SK-N-MC (cell line): ENCODE results near the gene PPP2R3B.
A peak's percentile ranks its signal among the peaks of the same experiment; 100 is the strongest.

Source experiments
- DNase-seq: peaks from one replicate; pipeline ENCODE4 v3.0.0-alpha.2; 2011; ENCODE audit warnings: low read depth, low spot score
- H3K27ac ChIP-seq: fragments of 200-600 bp; sonication (generic); 2 replicates; pipeline ENCODE4 v1.5.1; 2016; ENCODE audit warnings: mixed run types
- H3K36me3 ChIP-seq: fragments of 200-600 bp; sonication (generic); 2 replicates; pipeline ENCODE4 v1.6.1; 2017; ENCODE audit warnings: antibody characterized with exemption, low read length, mixed read lengths; ENCODE audit not compliant: insufficient read depth
- H3K4me3 ChIP-seq: fragments of 200-600 bp; sonication (generic); 2 replicates; pipeline ENCODE4 v1.5.1; 2016
- H3K9ac ChIP-seq: fragments of 200-600 bp; sonication (generic); 2 replicates; pipeline ENCODE4 v1.8.0; 2017; ENCODE audit warnings: mixed run types, mixed read lengths; ENCODE audit not compliant: insufficient read length
- H3K9me3 ChIP-seq: fragments of 200-600 bp; sonication (generic); 2 replicates; pipeline ENCODE4 v1.6.1; 2017; ENCODE audit warnings: low read depth, mild to moderate bottlenecking, antibody characterized with exemption, low read length, moderate library complexity, mixed read lengths
- EZH2 ChIP-seq: fragments of 200-600 bp; sonication (generic); IDR thresholded peaks from one replicate; pipeline ENCODE4 v1.6.1; 2017; ENCODE audit warnings: antibody characterized with exemption
- FOXP2 ChIP-seq: optimal IDR thresholded peaks from 2 replicates; pipeline ENCODE3; 2011; ENCODE audit warnings: mild to moderate bottlenecking, moderate library complexity; ENCODE audit not compliant: insufficient read depth; ENCODE audit errors: extremely low read length, control extremely low read depth
- POLR2AphosphoS5 ChIP-seq: IDR thresholded peaks from 2 replicates; pipeline ENCODE4 v1.6.1; 2012; ENCODE audit warnings: mild to moderate bottlenecking, low read depth, low read length, borderline replicate concordance

The PPP2R3B gene

DNA sequence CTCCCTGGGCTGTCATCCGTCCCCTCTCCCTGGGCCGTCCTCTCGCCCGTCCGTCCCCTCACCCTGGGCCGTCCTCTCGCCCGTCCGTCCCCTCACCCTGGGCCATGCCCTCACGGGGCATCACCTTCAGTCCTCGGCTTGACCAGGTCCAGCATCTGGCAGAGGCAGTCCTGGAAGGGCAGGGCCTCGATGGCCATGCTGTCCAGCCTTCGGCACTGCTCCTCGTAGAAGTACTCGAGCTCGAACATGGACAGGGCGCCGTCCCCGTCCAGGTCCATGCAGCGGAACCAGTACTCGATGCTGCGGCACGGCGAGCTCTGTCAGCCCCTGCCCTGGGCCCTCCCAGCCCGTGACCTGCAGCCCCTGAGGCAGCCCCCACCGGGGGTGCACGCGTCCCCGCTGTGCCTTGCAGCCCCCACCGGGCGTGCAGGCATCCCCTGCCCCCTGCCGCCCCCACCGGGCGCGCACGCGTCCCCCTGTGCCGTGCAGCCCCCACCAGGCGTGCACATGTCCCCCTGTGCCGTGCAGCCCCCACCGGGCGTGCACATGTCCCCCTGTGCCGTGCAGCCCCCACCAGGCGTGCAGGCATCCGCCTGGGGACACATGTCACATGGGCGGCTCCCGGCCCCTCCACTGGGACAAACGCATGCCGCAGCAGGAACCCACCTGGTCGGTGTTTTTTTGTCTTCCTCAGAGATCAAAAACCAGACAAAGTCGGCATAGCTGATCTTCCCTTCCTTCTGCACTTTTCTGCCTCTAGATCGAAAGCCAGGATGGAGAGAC is 45.9 kb downstream of the PPP2R3B start:
- H3K9me3 ChIP-seq, result no peaks in the 10 kb centered on the region
- H3K36me3 ChIP-seq, result no peaks in the 10 kb centered on the region; the same call in 1 of the 2 replicates
- no peak overlapping the region for H3K9ac ChIP-seq
- no peak overlapping the region for H3K27ac ChIP-seq
- TF ChIP-seq FOXP2 (no peak), POLR2AphosphoS5 (no peak), EZH2 (no peak)
- no peak overlapping the region for H3K4me3 ChIP-seq
- DNase-seq, result no peak

DNA sequence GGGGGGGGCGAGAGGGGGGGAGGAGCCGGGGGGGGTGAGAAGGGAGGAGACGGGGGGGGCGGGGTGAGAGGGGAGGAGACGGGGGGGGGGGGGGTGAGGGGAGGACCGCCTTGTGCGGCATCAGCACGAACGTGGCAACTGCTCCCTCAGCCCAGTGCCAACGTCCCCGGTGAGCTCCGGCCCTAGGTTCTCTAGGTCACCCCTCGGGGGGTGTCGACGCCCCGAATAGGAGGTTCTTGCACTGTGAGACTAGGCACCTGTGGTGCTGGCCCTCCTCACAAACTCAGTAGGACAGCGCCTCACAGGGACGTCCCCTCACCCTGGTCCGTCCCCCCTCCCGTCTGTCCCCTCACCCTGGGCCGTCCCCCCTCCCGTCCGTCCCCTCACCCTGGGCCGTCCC is 46.6 kb downstream of the PPP2R3B start:
- Histone ChIP-seq H3K9me3 (no peaks in the 10 kb centered on the region), H3K9ac (no peak overlapping the region), H3K36me3 (no peaks in the 10 kb centered on the region; the same call in 1 of the 2 replicates), H3K4me3 (no peak overlapping the region), H3K27ac (no peak overlapping the region)
- DNase-seq, result no peak
- TF ChIP-seq EZH2 (no peak), POLR2AphosphoS5 (no peak), FOXP2 (no peak)

GRCh38 chrX:338836-339400 is 47.8 kb downstream of the PPP2R3B start:
- no peak overlapping the region for H3K4me3 ChIP-seq
- DNase-seq, result no peak
- TF ChIP-seq POLR2AphosphoS5 (no peak), EZH2 (no peak), FOXP2 (no peak)
- no peak overlapping the region for H3K27ac ChIP-seq
- no peaks in the 10 kb centered on the region; the same call in 1 of the 2 replicates for H3K36me3 ChIP-seq
- no peaks in the 10 kb centered on the region for H3K9me3 ChIP-seq
- no peak overlapping the region for H3K9ac ChIP-seq

DNA sequence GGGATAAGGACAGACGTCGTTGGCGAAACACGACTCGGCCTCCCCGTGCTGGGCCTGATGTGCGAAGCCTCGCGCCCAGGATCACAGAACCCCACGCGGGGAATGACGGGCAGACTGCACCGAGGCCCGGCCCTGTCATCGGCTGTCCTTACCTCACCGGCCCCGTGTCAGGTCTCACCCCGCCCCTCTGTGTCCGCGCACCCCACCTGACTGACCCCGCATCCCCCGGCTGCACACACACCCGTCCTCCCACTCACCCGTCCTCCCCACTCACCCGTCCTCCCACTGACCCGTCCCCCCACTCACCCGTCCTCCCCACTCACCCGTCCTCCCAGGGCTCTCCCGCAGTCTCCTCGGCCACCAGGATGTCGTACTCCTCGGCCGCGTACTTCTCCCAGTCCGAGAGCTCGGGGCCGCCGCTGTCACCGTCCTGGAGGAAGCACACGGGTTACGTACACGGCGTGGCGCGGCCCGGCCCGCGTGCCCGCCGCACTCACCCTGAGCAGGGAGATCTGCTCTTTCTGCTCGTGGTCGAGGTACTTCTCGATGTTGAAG is 48.3 kb downstream of the PPP2R3B start:
- H3K9me3 ChIP-seq, result no peaks in the 10 kb centered on the region
- no peak for TF ChIP-seq EZH2
- no peak for TF ChIP-seq FOXP2
- no peak for TF ChIP-seq POLR2AphosphoS5
- no peaks in the 10 kb centered on the region; the same call in 1 of the 2 replicates for H3K36me3 ChIP-seq
- no peak overlapping the region for H3K4me3 ChIP-seq
- no peak overlapping the region for H3K27ac ChIP-seq
- no peak overlapping the region for H3K9ac ChIP-seq
- no peak for DNase-seq

GRCh38 chrX:337331-337831 is 49.3 kb downstream of the PPP2R3B start:
- no peak overlapping the region for H3K27ac ChIP-seq
- no peak for DNase-seq
- no peak overlapping the region for H3K4me3 ChIP-seq
- no peaks in the 10 kb centered on the region; the same call in 1 of the 2 replicates for H3K36me3 ChIP-seq
- no peaks in the 10 kb centered on the region for H3K9me3 ChIP-seq
- no peak overlapping the region for H3K9ac ChIP-seq
- TF ChIP-seq FOXP2 (no peak), EZH2 (no peak), POLR2AphosphoS5 (no peak)

GRCh38 chrX:336227-336626 is 50.5 kb downstream of the PPP2R3B start:
- H3K4me3 ChIP-seq, result no peak overlapping the region
- H3K9me3 ChIP-seq, result no peaks in the 10 kb centered on the region
- no peak overlapping the region for H3K9ac ChIP-seq
- no peak for TF ChIP-seq POLR2AphosphoS5
- TF ChIP-seq EZH2, result no peak
- TF ChIP-seq FOXP2, result no peak
- DNase-seq, result no peak
- no peaks in the 10 kb centered on the region; the same call in 1 of the 2 replicates for H3K36me3 ChIP-seq
- peak overlapping the region; percentile 57 for H3K27ac ChIP-seq

DNA sequence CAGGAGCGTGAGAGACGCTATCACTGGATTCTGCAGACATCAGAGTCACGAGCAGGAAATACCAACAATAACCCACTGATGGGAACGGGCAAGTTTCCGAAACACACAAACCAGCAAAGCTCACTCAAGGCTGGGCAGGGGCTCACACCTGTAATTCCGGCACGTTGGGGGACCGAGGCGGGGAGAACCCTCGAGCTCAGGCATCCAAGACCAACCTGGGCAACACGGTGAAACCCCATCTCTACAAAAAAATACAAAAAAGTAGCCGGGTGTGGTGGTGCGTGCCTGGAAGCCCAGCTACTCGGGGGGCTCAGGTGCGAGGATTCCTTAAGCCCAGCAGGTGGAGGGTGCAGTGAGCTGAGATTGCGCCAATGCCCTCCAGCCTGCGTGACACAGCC is 51.0 kb downstream of the PPP2R3B start:
- TF ChIP-seq POLR2AphosphoS5 (no peak), FOXP2 (no peak), EZH2 (no peak)
- H3K4me3 ChIP-seq, result no peak overlapping the region
- no peaks in the 10 kb centered on the region for H3K9me3 ChIP-seq
- H3K9ac ChIP-seq, result no peak overlapping the region
- no peak overlapping the region for H3K27ac ChIP-seq
- H3K36me3 ChIP-seq, result no peaks in the 10 kb centered on the region; the same call in 1 of the 2 replicates
- DNase-seq, result no peak

- no peak overlapping the region for H3K27ac ChIP-seq
- TF ChIP-seq POLR2AphosphoS5, result no peak
- no peak for TF ChIP-seq FOXP2
- no peak for TF ChIP-seq EZH2
- no peak overlapping the region for H3K4me3 ChIP-seq
- no peaks in the 10 kb centered on the region; the same call in 1 of the 2 replicates for H3K36me3 ChIP-seq
- H3K9me3 ChIP-seq, result no peaks in the 10 kb centered on the region
- H3K9ac ChIP-seq, result no peak overlapping the region
- no peak for DNase-seq
Measured at GRCh38 chrX:334971-335757, 51.5 kb downstream of the PPP2R3B start.
